ENCODE results near the gene TOM1L2. TPM values are rescaled to one million over a fixed set of nuclear protein-coding genes. Genes with fewer than 3 reads are reported as not detected.

The TOM1L2 gene
- total RNA-seq, 1 donor from 2014 or later: 119 TPM

GRCh38 chr17:17994271-17995069, 22.3 kb upstream of the TOM1L2 start:
- DNase-seq (ENCODE audit: low spot score): no peak

GRCh38 chr17:17993852-17994251, 21.7 kb upstream of the TOM1L2 start:
- no peak for DNase-seq (ENCODE audit: low spot score)

- DNase-seq (ENCODE audit: low spot score): no peak
Observed at GRCh38 chr17:17993366-17993765, 21.2 kb upstream of the TOM1L2 start.

- DNase-seq (ENCODE audit: low spot score): no peak
Observed at GRCh38 chr17:17990282-17990681, 18.1 kb upstream of the TOM1L2 start.

- DNase-seq (ENCODE audit: low spot score): no peak
Observed at GRCh38 chr17:17989618-17990017, 17.4 kb upstream of the TOM1L2 start.

- DNase-seq (ENCODE audit: low spot score): no peak
Observed at GRCh38 chr17:17989081-17989480, 16.9 kb upstream of the TOM1L2 start.

- DNase-seq (ENCODE audit: low spot score): no peak
Observed at GRCh38 chr17:17988427-17988945, 16.3 kb upstream of the TOM1L2 start.

GRCh38 chr17:17987901-17988300, 15.7 kb upstream of the TOM1L2 start:
- DNase-seq (ENCODE audit: low spot score): no peak

- DNase-seq (ENCODE audit: low spot score): no peak
Observed at GRCh38 chr17:17987187-17987896, 15.1 kb upstream of the TOM1L2 start.

GRCh38 chr17:17985555-17985954, 13.4 kb upstream of the TOM1L2 start:
- DNase-seq (ENCODE audit: low spot score): no peak

- DNase-seq (ENCODE audit: low spot score): no peak
Observed at GRCh38 chr17:17985153-17985552, 13.0 kb upstream of the TOM1L2 start.

- DNase-seq (ENCODE audit: low spot score): no peak
Observed at GRCh38 chr17:17983776-17984175, 11.6 kb upstream of the TOM1L2 start.

GRCh38 chr17:17983376-17983775, 11.2 kb upstream of the TOM1L2 start:
- DNase-seq (ENCODE audit: low spot score): peak; percentile 54

GRCh38 chr17:17982801-17983200, 10.6 kb upstream of the TOM1L2 start:
- DNase-seq (ENCODE audit: low spot score): no peak

GRCh38 chr17:17981330-17981729, 9.1 kb upstream of the TOM1L2 start:
- DNase-seq (ENCODE audit: low spot score): no peak

- no peak for DNase-seq (ENCODE audit: low spot score)
Observed at GRCh38 chr17:17979778-17980177, 7.6 kb upstream of the TOM1L2 start.

GRCh38 chr17:17978481-17979424, 6.6 kb upstream of the TOM1L2 start:
- no peak for DNase-seq (ENCODE audit: low spot score)

GRCh38 chr17:17976931-17977570, 4.9 kb upstream of the TOM1L2 start:
- DNase-seq (ENCODE audit: low spot score): no peak

- DNase-seq (ENCODE audit: low spot score): no peak
Observed at GRCh38 chr17:17975436-17975835, 3.2 kb upstream of the TOM1L2 start.

- DNase-seq (ENCODE audit: low spot score): no peak
Observed at GRCh38 chr17:17972952-17973254, 703 bp upstream of the TOM1L2 start.

GRCh38 chr17:17971431-17972125, 622 bp downstream of the TOM1L2 start:
- DNase-seq (ENCODE audit: low spot score): peak; percentile 61

Measured in ureter (tissue), 1 donor.